BLaER1 treated with 17β-estradiol and CSF1 and Interleukin-3, amounts not matched to agents 10 nM and 100 nM (cell line): ENCODE measurements around the gene HNRNPH3.

Source experiments
- H3K27ac ChIP-seq, 11 experiments: shearing (Covaris generic); formaldehyde crosslinking; 2 replicates each; pipeline ENCODE4 v1.8.1; 2022
- H3K27me3 ChIP-seq, 11 experiments: shearing (Covaris generic); formaldehyde crosslinking; 2 replicates each; pipeline ENCODE4 v1.8.1; 2022
- H3K36me3 ChIP-seq, 11 experiments: shearing (Covaris generic); formaldehyde crosslinking; 2 replicates each; pipeline ENCODE4 v1.8.1; 2022
- H3K4me1 ChIP-seq, 10 experiments: shearing (Covaris generic); formaldehyde crosslinking; 2 replicates each; pipeline ENCODE4 v1.8.1; 2022
- H3K4me2 ChIP-seq, 11 experiments: shearing (Covaris generic); formaldehyde crosslinking; 2 replicates each; pipeline ENCODE4 v1.8.1; 2022
- H3K4me3 ChIP-seq, 10 experiments: shearing (Covaris generic); formaldehyde crosslinking; 2 replicates each; pipeline ENCODE4 v1.8.1; 2022
- H3K9ac ChIP-seq, 11 experiments: shearing (Covaris generic); formaldehyde crosslinking; 2 replicates each; pipeline ENCODE4 v1.8.1; 2022
- H3K9me3 ChIP-seq, 11 experiments: shearing (Covaris generic); formaldehyde crosslinking; replicated peaks in 1 of 11; 2 replicates each; pipeline ENCODE4 v1.8.1; 2022
- H4K20me1 ChIP-seq, 11 experiments: shearing (Covaris generic); formaldehyde crosslinking; 2 replicates each; pipeline ENCODE4 v1.8.1; 2022
- Cebpa-rat ChIP-seq, 11 experiments: shearing (Covaris generic); IDR thresholded peaks; 2 replicates each; pipeline ENCODE4 v1.8.1; 2022

Gene HNRNPH3

GRCh38 chr10:68329506-68329861 lies 2.4 kb upstream of the HNRNPH3 start:
- H3K27ac ChIP-seq, result peak overlapping the region in 10 of 11 experiments; percentile 77 to 100 (median 100); a peak in 20 of 22 replicates
- H3K4me2 ChIP-seq, result peak overlapping the region in 9 of 11 experiments; percentile 58 to 95 (median 81); a peak in 14 of 22 replicates
- no peak overlapping the region; a peak in 2 of 22 replicates for H3K9ac ChIP-seq
- H3K4me1 ChIP-seq, result peaks cover 34 to 47% (median 41%) of the 10 kb centered on the region in 10 experiments
- H3K9me3 ChIP-seq, result peaks cover 0 to 17% (median 0%) of the 10 kb centered on the region in 11 experiments; a peak in 7 of 22 replicates
- H3K36me3 ChIP-seq, result peaks cover 0 to 11% (median 5%) of the 10 kb centered on the region in 11 experiments; a peak in 8 of 22 replicates
- H3K27me3 ChIP-seq, result no peaks in the 10 kb centered on the region
- H4K20me1 ChIP-seq, result peaks cover 16 to 20% (median 19%) of the 10 kb centered on the region in 11 experiments
- H3K4me3 ChIP-seq, result no peak overlapping the region
- no peak for TF ChIP-seq Cebpa-rat (IDR thresholded peaks at IDR 0.05)

- Histone ChIP-seq H3K27ac (peak overlapping the region; percentile 98 to 100 (median 99)), H3K27me3 (no peaks in the 10 kb centered on the region), H3K4me1 (peaks cover 45 to 61% (median 51%) of the 10 kb centered on the region in 10 experiments), H4K20me1 (peaks cover 31 to 35% (median 34%) of the 10 kb centered on the region in 11 experiments), H3K4me3 (peak overlapping the region; percentile 65 to 95 (median 89)), H3K9ac (peak overlapping the region; percentile 97 to 100 (median 99)), H3K9me3 (peaks cover 0 to 17% (median 0%) of the 10 kb centered on the region in 11 experiments; a peak in 7 of 22 replicates), H3K36me3 (peaks cover 4 to 24% (median 12%) of the 10 kb centered on the region in 11 experiments; a peak in 17 of 22 replicates), H3K4me2 (peak overlapping the region; percentile 58 to 95 (median 84))
- TF ChIP-seq Cebpa-rat (IDR thresholded peaks at IDR 0.05), result no peak
Observed at GRCh38 chr10:68330852-68331454, 911 bp upstream of the HNRNPH3 start.

- peak within 1 kb of the TSS; percentile 97 to 100 (median 99) for H3K9ac ChIP-seq
- peak within 1 kb of the TSS; percentile 83 to 99 (median 92) for H3K4me2 ChIP-seq
- peak within 1 kb of the TSS; percentile 65 to 95 (median 89) for H3K4me3 ChIP-seq
- H3K4me1 ChIP-seq, result peaks cover 51 to 73% (median 62%) of the 10 kb centered on the region in 10 experiments
- peaks cover 46 to 50% (median 49%) of the 10 kb centered on the region in 11 experiments for H4K20me1 ChIP-seq
- peaks cover 16 to 40% (median 24%) of the 10 kb centered on the region in 11 experiments; a peak in 19 of 22 replicates for H3K36me3 ChIP-seq
- no peaks in the 10 kb centered on the region for H3K27me3 ChIP-seq
- H3K9me3 ChIP-seq, result peaks cover 0 to 8% (median 0%) of the 10 kb centered on the region in 11 experiments; a peak in 4 of 22 replicates
- no peak for TF ChIP-seq Cebpa-rat (IDR thresholded peaks at IDR 0.05)
- peak within 1 kb of the TSS; percentile 98 to 100 (median 99) for H3K27ac ChIP-seq
Observed at GRCh38 chr10:68332259-68333057, 594 bp downstream of the HNRNPH3 start, which contains the start of gene PBLD. TSS of gene PBLD (minus strand) at chr10:68332928. CDS start at chr10:68306844, 26,084 bp downstream.

DNA sequence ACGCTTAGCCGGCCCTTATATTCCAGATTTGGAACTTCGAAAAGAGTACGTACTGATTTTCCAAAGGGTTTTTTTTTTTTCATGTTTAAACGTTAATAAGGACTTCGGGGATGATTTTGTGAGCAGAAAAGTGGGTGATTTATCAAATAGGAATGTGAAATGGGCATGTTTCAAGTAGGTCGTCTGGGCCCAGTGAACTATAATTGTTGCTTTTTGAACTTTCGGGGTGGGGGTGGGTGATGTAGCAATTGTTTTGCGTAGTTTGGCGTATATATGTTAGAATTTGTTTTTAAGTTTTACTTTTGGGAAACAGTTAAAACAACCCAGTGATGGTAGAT lies 1.2 kb downstream of the HNRNPH3 start:
- H4K20me1 ChIP-seq, result peaks cover 52 to 56% (median 54%) of the 10 kb centered on the region in 11 experiments

GRCh38 chr10:68333440-68334431 lies 1.9 kb downstream of the HNRNPH3 start:
- peak overlapping the region; percentile 65 to 95 (median 89) for H3K4me3 ChIP-seq
- peaks cover 43 to 63% (median 51%) of the 10 kb centered on the region in 10 experiments for H3K4me1 ChIP-seq
- H3K27ac ChIP-seq, result peak overlapping the region; percentile 98 to 100 (median 99); a peak in 21 of 22 replicates
- peak overlapping the region; percentile 97 to 100 (median 99) for H3K9ac ChIP-seq
- no peaks in the 10 kb centered on the region for H3K27me3 ChIP-seq
- peak overlapping the region; percentile 83 to 99 (median 92) for H3K4me2 ChIP-seq
- TF ChIP-seq Cebpa-rat (IDR thresholded peaks at IDR 0.05), result no peak
- H4K20me1 ChIP-seq, result peaks cover 59 to 63% (median 61%) of the 10 kb centered on the region in 11 experiments
- H3K36me3 ChIP-seq, result peaks cover 29 to 52% (median 37%) of the 10 kb centered on the region in 11 experiments
- H3K9me3 ChIP-seq, result peaks cover 0 to 8% (median 0%) of the 10 kb centered on the region in 11 experiments; a peak in 3 of 22 replicates

More for the DNA sequence above, 1.2 kb downstream of the HNRNPH3 start:
- TF ChIP-seq Cebpa-rat (IDR thresholded peaks at IDR 0.05), result no peak
- Histone ChIP-seq H3K4me1 (peaks cover 51 to 70% (median 58%) of the 10 kb centered on the region in 10 experiments), H3K4me2 (peak overlapping the region; percentile 83 to 99 (median 92)), H3K27ac (peak overlapping the region; percentile 98 to 100 (median 99)), H3K27me3 (no peaks in the 10 kb centered on the region), H3K4me3 (peak overlapping the region; percentile 65 to 95 (median 89)), H3K36me3 (peaks cover 22 to 45% (median 30%) of the 10 kb centered on the region in 11 experiments; a peak in 19 of 22 replicates), H3K9me3 (peaks cover 0 to 8% (median 0%) of the 10 kb centered on the region in 11 experiments; a peak in 3 of 22 replicates), H3K9ac (peak overlapping the region; percentile 97 to 100 (median 99))

DNA sequence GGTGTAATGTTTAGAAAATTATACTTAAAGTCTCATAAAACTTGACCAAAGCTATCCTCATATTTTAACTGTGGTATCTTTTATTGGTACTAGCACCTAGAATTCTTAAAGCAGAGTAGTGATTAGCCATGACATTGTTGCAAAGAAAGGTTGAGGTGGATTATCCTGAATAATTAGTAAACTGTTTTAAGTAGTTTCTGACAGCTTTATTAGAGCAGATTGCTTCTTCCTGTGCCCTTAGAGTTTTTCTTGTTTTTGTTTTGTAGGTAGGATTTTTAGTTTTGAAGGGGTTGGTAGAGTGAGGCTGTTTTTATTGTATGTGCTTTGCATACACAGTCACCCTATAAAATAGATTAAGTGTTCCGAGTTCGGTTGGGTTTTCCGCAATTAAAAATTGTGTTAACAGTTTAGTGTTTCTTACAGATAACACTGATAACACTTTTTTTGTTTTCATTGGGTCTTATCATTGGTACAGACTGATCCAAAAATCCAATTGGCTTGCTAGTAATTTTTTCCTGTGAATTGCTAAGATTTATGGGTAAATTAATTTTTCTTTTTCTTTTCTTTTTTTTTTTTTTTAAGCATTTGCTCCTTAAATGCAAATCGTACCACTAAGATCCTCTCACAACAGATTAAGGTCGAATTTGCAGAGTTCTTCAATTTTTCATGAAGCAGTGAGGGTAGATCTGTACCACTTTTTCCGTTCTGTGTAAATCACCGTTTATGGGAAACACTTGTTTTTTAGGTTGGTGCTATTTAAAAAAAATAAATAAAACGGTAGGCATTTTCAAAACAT lies 3.0 kb downstream of the HNRNPH3 start:
- TF ChIP-seq Cebpa-rat (IDR thresholded peaks at IDR 0.05), result no peak
- H4K20me1 ChIP-seq, result peaks cover 70 to 74% (median 73%) of the 10 kb centered on the region in 11 experiments

DNA sequence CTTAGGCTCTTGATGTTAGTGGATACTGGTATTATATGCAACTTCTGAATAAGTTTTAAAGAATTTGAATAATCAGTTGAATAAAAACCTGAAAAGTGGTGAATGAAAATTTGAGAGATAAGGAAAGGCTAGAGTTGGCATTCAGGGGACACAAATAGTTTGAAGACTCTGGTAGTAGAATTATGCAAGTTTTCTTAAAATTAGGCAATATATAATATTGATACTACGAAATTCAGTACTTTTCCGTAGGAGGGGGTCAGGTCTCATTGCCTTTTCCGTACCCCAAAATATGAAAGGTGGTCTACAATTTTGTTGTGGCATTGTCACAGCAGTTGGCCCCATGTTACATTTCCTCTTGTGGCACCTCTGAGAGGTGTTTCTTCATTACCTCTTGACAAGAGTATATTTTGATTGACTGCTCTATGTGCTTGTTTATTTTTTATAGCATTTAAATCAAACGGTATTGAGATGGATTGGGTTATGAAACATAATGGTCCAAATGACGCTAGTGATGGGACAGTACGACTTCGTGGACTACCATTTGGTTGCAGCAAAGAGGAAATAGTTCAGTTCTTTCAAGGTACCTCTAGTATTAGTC lies 5.0 kb downstream of the HNRNPH3 start:
- H3K9me3 ChIP-seq, result no peaks in the 10 kb centered on the region
- H4K20me1 ChIP-seq, result peaks cover 90 to 94% (median 93%) of the 10 kb centered on the region in 11 experiments
- peak overlapping the region in 8 of 10 experiments; percentile 6 to 95 (median 88); a peak in 9 of 20 replicates for H3K4me3 ChIP-seq
- H3K27ac ChIP-seq, result no peak overlapping the region; a peak in 1 of 22 replicates
- peak overlapping the region in 1 of 11 experiments; percentile 99; a peak in 1 of 22 replicates for H3K9ac ChIP-seq
- TF ChIP-seq Cebpa-rat (IDR thresholded peaks at IDR 0.05), result no peak
- no peaks in the 10 kb centered on the region for H3K27me3 ChIP-seq
- H3K36me3 ChIP-seq, result peaks cover 60 to 83% (median 68%) of the 10 kb centered on the region in 11 experiments
- peak overlapping the region; percentile 83 to 99 (median 92) for H3K4me2 ChIP-seq
- H3K4me1 ChIP-seq, result peaks cover 19 to 40% (median 27%) of the 10 kb centered on the region in 10 experiments

More for the DNA sequence above, 3.0 kb downstream of the HNRNPH3 start:
- H3K4me2 ChIP-seq, result peak overlapping the region; percentile 83 to 99 (median 92)
- peaks cover 40 to 64% (median 48%) of the 10 kb centered on the region in 11 experiments for H3K36me3 ChIP-seq
- H3K4me3 ChIP-seq, result peak overlapping the region; percentile 65 to 95 (median 89)
- H3K4me1 ChIP-seq, result peaks cover 36 to 53% (median 41%) of the 10 kb centered on the region in 10 experiments
- H3K27me3 ChIP-seq, result no peaks in the 10 kb centered on the region
- H3K9me3 ChIP-seq, result peaks cover 0 to 8% (median 0%) of the 10 kb centered on the region in 11 experiments; a peak in 3 of 22 replicates
- peak overlapping the region; percentile 97 to 100 (median 99) for H3K9ac ChIP-seq
- peak overlapping the region in 5 of 11 experiments; percentile 3 to 100 (median 98); a peak in 6 of 22 replicates for H3K27ac ChIP-seq
